H1 (cell line): ENCODE results near the gene CISD1. TPM values are rescaled to one million over a fixed set of nuclear protein-coding genes. Genes with fewer than 3 reads are reported as not detected.

Experiments used
- CTCF ChIA-PET: fragments of 300-600 bp; sonication (Branson Sonifier 250); formaldehyde crosslinking; loops from one replicate; lab custom pipeline; 2021; ENCODE audit not compliant: partially characterized antibody; lab: Charles Lee
- POLR2A ChIA-PET: fragments of 300-600 bp; sonication (Branson Sonifier 250); formaldehyde crosslinking; loops from one replicate; lab custom pipeline; 2021; ENCODE audit warnings: inconsistent platforms; ENCODE audit not compliant: partially characterized antibody; lab: Charles Lee
- DNase-seq, 2 experiments: peaks; one replicate each; pipeline versions ENCODE4 v3.0.0 to v3.0.0-alpha.2; 2010 to 2022; ENCODE audit warnings: low spot score in 2 of 2, low read depth in 1 of 2, mixed read lengths in 1 of 2
- FAIRE-seq: peaks from 2 replicates; lab custom pipeline; 2011; peaks lifted over from hg19 to GRCh38; lab: Jason Lieb, UNC
- H2AFZ ChIP-seq: 2 replicates; pipeline ENCODE4 v1.8.1; 2012; ENCODE audit warnings: low read length, inconsistent platforms
- H2AK5ac ChIP-seq: 2 replicates; pipeline ENCODE4 v1.6.1; 2013; ENCODE audit warnings: low read depth, low read length
- H2BK120ac ChIP-seq: replicated peaks from 2 replicates; pipeline ENCODE3; 2013; ENCODE audit warnings: low read depth, low read length, inconsistent platforms
- H2BK12ac ChIP-seq: 2 replicates; pipeline ENCODE4 v1.6.1; 2013; ENCODE audit warnings: low read depth, low read length
- H2BK15ac ChIP-seq: 2 replicates; pipeline ENCODE4 v1.6.1; 2013; ENCODE audit warnings: low read length
- H2BK20ac ChIP-seq: 2 replicates; pipeline ENCODE4 v1.6.1; 2013; ENCODE audit warnings: low read length
- H2BK5ac ChIP-seq: 2 replicates; pipeline ENCODE4 v1.6.1; 2013; ENCODE audit warnings: low read depth, low read length
- H3K14ac ChIP-seq: 2 replicates; pipeline ENCODE4 v1.6.1; 2013; ENCODE audit warnings: inconsistent platforms; ENCODE audit not compliant: insufficient read length
- H3K18ac ChIP-seq: 2 replicates; pipeline ENCODE4 v1.6.1; 2013; ENCODE audit warnings: low read length; ENCODE audit errors: extremely low read depth
- H3K23ac ChIP-seq: 2 replicates; pipeline ENCODE4 v1.6.1; 2013; ENCODE audit warnings: inconsistent platforms; ENCODE audit not compliant: insufficient read length
- H3K23me2 ChIP-seq: 2 replicates; pipeline ENCODE4 v1.6.1; 2013; ENCODE audit warnings: low read depth, low read length
- H3K27ac ChIP-seq: 2 replicates; pipeline ENCODE4 v1.6.1; 2011; ENCODE audit warnings: low read depth, low read length, inconsistent platforms
- H3K27me3 ChIP-seq, 4 experiments: replicated peaks in 1 of 4; 1 replicate in 1 of 4; 2 replicates in 3 of 4; pipeline versions ENCODE4 v1.6.1 to v1.8.1; 2011 to 2013; ENCODE audit warnings: low read length in 3 of 4, mild to moderate bottlenecking in 3 of 4, inconsistent platforms in 2 of 4, mixed read lengths in 2 of 4, moderate library complexity in 1 of 4; ENCODE audit not compliant: control insufficient read depth in 3 of 4, insufficient read depth in 3 of 4; ENCODE audit errors: extremely low read depth in 1 of 4
- H3K36me3 ChIP-seq, 4 experiments: 2 replicates each; pipeline versions ENCODE4 v1.6.1 to v1.8.1; 2011 to 2013; ENCODE audit warnings: mild to moderate bottlenecking in 4 of 4, low read length in 3 of 4, moderate library complexity in 2 of 4, control low read depth in 1 of 4, inconsistent platforms in 1 of 4; ENCODE audit not compliant: insufficient read depth in 4 of 4, control insufficient read depth in 2 of 4
- H3K4ac ChIP-seq: replicated peaks from 2 replicates; pipeline ENCODE3; 2013; ENCODE audit warnings: low read length, low read depth, mixed read lengths, inconsistent platforms; ENCODE audit not compliant: insufficient read length
- H3K4me1 ChIP-seq, 4 experiments: replicated peaks in 1 of 4; 1 replicate in 1 of 4; 2 replicates in 3 of 4; pipeline versions ENCODE4 v1.6.1 to v1.8.1; 2011 to 2013; ENCODE audit warnings: low read length in 3 of 4, inconsistent platforms in 2 of 4, mixed read lengths in 1 of 4; ENCODE audit not compliant: insufficient read depth in 4 of 4, control insufficient read depth in 3 of 4
- H3K4me2 ChIP-seq, 2 experiments: 2 replicates each; pipeline versions ENCODE4 v1.6.1 to v1.8.1; 2011 to 2013; ENCODE audit warnings: low read depth in 2 of 2, low read length in 2 of 2, control low read depth in 1 of 2, inconsistent platforms in 1 of 2, mild to moderate bottlenecking in 1 of 2; ENCODE audit not compliant: insufficient read depth in 1 of 2
- H3K4me3 ChIP-seq, 4 experiments: fragments of 200-600, 300-600 bp in 1 of 4; sonication (generic), shearing (Covaris generic), sonication (Bioruptor Twin) in 1 of 4; 2 replicates each; pipeline versions ENCODE4 v1.5.1 to v1.8.1; 2011 to 2016; ENCODE audit warnings: low read length in 4 of 4, low read depth in 3 of 4, control low read depth in 2 of 4, inconsistent platforms in 2 of 4, mild to moderate bottlenecking in 2 of 4, mixed read lengths in 1 of 4, moderate library complexity in 1 of 4; ENCODE audit not compliant: insufficient read depth in 2 of 4; ENCODE audit errors: extremely low read depth in 1 of 4
- H3K56ac ChIP-seq: replicated peaks from 2 replicates; pipeline ENCODE3; 2013; ENCODE audit warnings: low read depth, mild to moderate bottlenecking, mixed read lengths, low read length, inconsistent platforms; ENCODE audit not compliant: insufficient read length
- H3K79me1 ChIP-seq: 2 replicates; pipeline ENCODE4 v1.6.1; 2013; ENCODE audit warnings: low read depth, low read length, control low read depth
- H3K79me2 ChIP-seq, 2 experiments: 2 replicates each; pipeline versions ENCODE4 v1.6.1 to v1.8.1; 2012 to 2013; ENCODE audit warnings: low read length in 2 of 2, mild to moderate bottlenecking in 2 of 2, inconsistent platforms in 1 of 2; ENCODE audit not compliant: insufficient read depth in 2 of 2, control insufficient read depth in 1 of 2
- H3K9ac ChIP-seq, 4 experiments: replicated peaks in 1 of 4; 1 replicate in 1 of 4; 2 replicates in 3 of 4; pipeline versions ENCODE4 v1.6.1 to v1.8.1; 2011 to 2013; ENCODE audit warnings: low read depth in 3 of 4, low read length in 3 of 4, control low read depth in 2 of 4, mild to moderate bottlenecking in 2 of 4, moderate library complexity in 2 of 4, inconsistent platforms in 1 of 4; ENCODE audit errors: extremely low read depth in 1 of 4
- H3K9me3 ChIP-seq, 2 experiments: 2 replicates each; pipeline versions ENCODE4 v1.6.1 to v1.8.1; 2012 to 2013; ENCODE audit warnings: mild to moderate bottlenecking in 2 of 2, moderate library complexity in 2 of 2, control low read depth in 1 of 2, inconsistent platforms in 1 of 2, low read depth in 1 of 2, low read length in 1 of 2, mixed read lengths in 1 of 2; ENCODE audit not compliant: insufficient read depth in 2 of 2
- H4K20me1 ChIP-seq, 2 experiments: replicated peaks in 1 of 2; 2 replicates each; pipeline versions ENCODE3 to v1.8.1; 2011 to 2013; ENCODE audit warnings: inconsistent platforms in 2 of 2, low read length in 2 of 2, mild to moderate bottlenecking in 1 of 2; ENCODE audit not compliant: insufficient read depth in 2 of 2, control insufficient read depth in 1 of 2
- H4K5ac ChIP-seq: 2 replicates; pipeline ENCODE4 v1.6.1; 2013; ENCODE audit warnings: low read length, low read depth, mixed read lengths, inconsistent platforms; ENCODE audit not compliant: insufficient read length
- H4K8ac ChIP-seq: 2 replicates; pipeline ENCODE4 v1.8.0; 2013; ENCODE audit warnings: mild to moderate bottlenecking, moderate library complexity, low read length, inconsistent platforms; ENCODE audit not compliant: insufficient read depth; ENCODE audit errors: extremely low read depth
- H4K91ac ChIP-seq: replicated peaks from 2 replicates; pipeline ENCODE3; 2013; ENCODE audit warnings: low read length, mixed read lengths, inconsistent platforms; ENCODE audit not compliant: insufficient read length
- CBX5 ChIP-seq: fragments of 300-800, 300-1000 bp; sonication (generic); IDR thresholded peaks from 2 replicates; pipeline ENCODE4 v1.7.1; 2016; ENCODE audit warnings: antibody characterized with exemption, low read length, low read depth
- CHD2 ChIP-seq: IDR thresholded peaks from 2 replicates; pipeline ENCODE4 v1.6.1; 2012; ENCODE audit warnings: low read length, improper control_type of control experiment
- EGR1 ChIP-seq: IDR thresholded peaks from 2 replicates; pipeline ENCODE4 v1.6.1; 2011; ENCODE audit warnings: low read depth, low read length, borderline replicate concordance
- FOSL1 ChIP-seq: IDR thresholded peaks from 2 replicates; pipeline ENCODE4 v1.6.1; 2011; ENCODE audit warnings: mild to moderate bottlenecking, low read depth, low read length, moderate library complexity; ENCODE audit not compliant: insufficient read depth
- JUN ChIP-seq: IDR thresholded peaks from 2 replicates; pipeline ENCODE4 v1.6.1; 2011; ENCODE audit warnings: low read depth, mild to moderate bottlenecking, improper control_type of control experiment, low read length
- MAX ChIP-seq: IDR thresholded peaks from 2 replicates; pipeline ENCODE4 v1.6.1; 2012; ENCODE audit warnings: inconsistent platforms
- NRF1 ChIP-seq: IDR thresholded peaks from 2 replicates; pipeline ENCODE4 v1.6.1; 2011; ENCODE audit warnings: mild to moderate bottlenecking, low read depth, low read length, improper control_type of control experiment
- RFX5 ChIP-seq: IDR thresholded peaks from 2 replicates; pipeline ENCODE4 v1.6.1; 2011; ENCODE audit warnings: low read depth, low read length, improper control_type of control experiment, borderline replicate concordance
- TBP ChIP-seq: IDR thresholded peaks from 2 replicates; pipeline ENCODE4 v1.6.1; 2011; ENCODE audit warnings: low read depth, low read length, improper control_type of control experiment
- USF2 ChIP-seq: IDR thresholded peaks from 2 replicates; pipeline ENCODE4 v1.6.1; 2011; ENCODE audit warnings: low read length, improper control_type of control experiment
- WGBS, 2 experiments: shearing (Covaris generic) in 1 of 2; methylation state at CpG; one replicate each; pipeline versions ENCODE4 v1.1.6 to v1.1.7; 2013 to 2015; ENCODE audit warnings: low lambda C conversion rate in 2 of 2, mixed read lengths in 2 of 2, inconsistent platforms in 1 of 2, low coverage in 1 of 2, missing lambda C conversion rate in 1 of 2; ENCODE audit not compliant: insufficient replicate concordance in 2 of 2, insufficient coverage in 1 of 2, insufficient read length in 1 of 2; ENCODE audit errors: extremely low coverage in 1 of 2, missing lambda C conversion rate in 1 of 2; 5-methylcytosine and 5-hydroxymethylcytosine counted together
- polyA plus RNA-seq, 7 experiments: library from polyadenylated mRNA; depleted of rRNA in 3 of 7; stranded (reverse) in 5 of 7; unstranded in 2 of 7; fragments of >200 nt in 5 of 7; fragments of 200-250 nt in 2 of 7; gene quantifications; 1 replicate in 5 of 7; 2 replicates in 1 of 7; 4 replicates in 1 of 7; pipeline versions ENCODE4 v1.2.1 to v1.2.3, GENCODE V29; 2011 to 2013; ENCODE audit warnings: missing spikeins in 2 of 7, mixed read lengths in 2 of 7
- total RNA-seq: library from RNA; stranded (reverse); fragmentation: NEBNext Ultra II Directional; extraction: Animal tissue kit (Norgen Biotek cat#: 25700); gene quantifications from 2 replicates; pipeline ENCODE4 v1.2.1, GENCODE V29; 2021

Gene CISD1
- total and polyA plus RNA-seq, 2 of the 8 experiments (the other 6 are each of a cell fraction or from before 2014, with no cell fraction given) = 22.6 to 43.2 TPM

- Histone ChIP-seq H3K27ac (no peak overlapping the region), H3K79me1 (no peaks in the 10 kb centered on the region), H3K4me1 (no peaks in the 10 kb centered on the region), H3K79me2 (peaks cover 0 to 33% of the 10 kb centered on the region in 2 experiments; a peak in 2 of 4 replicates), H3K18ac (no peak overlapping the region), H2BK15ac (no peak overlapping the region), H2AK5ac (no peak overlapping the region), H3K14ac (no peak overlapping the region), H3K56ac (no peak overlapping the region), H2BK5ac (no peak overlapping the region), H3K23ac (no peak overlapping the region), H4K5ac (no peak overlapping the region), H2AFZ (no peak overlapping the region), H4K8ac (no peak overlapping the region), H3K4me2 (no peak overlapping the region), H3K23me2 (no peaks in the 10 kb centered on the region; the same call in 1 of the 2 replicates), H3K9me3 (peaks cover 9 to 11% of the 10 kb centered on the region in 2 experiments), H3K4ac (no peak overlapping the region), H2BK20ac (no peak overlapping the region), H2BK12ac (no peak overlapping the region), H2BK120ac (no peak overlapping the region), H3K27me3 (no peaks in the 10 kb centered on the region), H4K91ac (no peak overlapping the region), H3K4me3 (no peak overlapping the region), H4K20me1 (no peaks in the 10 kb centered on the region), H3K9ac (no peak overlapping the region), H3K36me3 (no peaks in the 10 kb centered on the region)
- 91% methylated on average over 4 of the region's 4 CpGs; no CpG with 5 or more reads in 1 of the 2 experiments for WGBS, 2 experiments
- CTCF ChIA-PET = no interaction called here
- no peak for FAIRE-seq
- TF ChIP-seq JUN (no peak), FOSL1 (no peak), USF2 (no peak), RFX5 (no peak), CHD2 (no peak), TBP (no peak), MAX (no peak), CBX5 (no peak), NRF1 (no peak), EGR1 (no peak)
- POLR2A ChIA-PET = no interaction called here
- no peak for DNase-seq
Observed at GRCh38 chr10:58258977-58259692, 9.8 kb upstream of the CISD1 start.
